Endothelial cell of hepatic sinusoid (primary cell): ENCODE results near the gene PRKCE.

Experiments
- in situ Hi-C: cut with HindIII; loops from 2 replicates; pipeline ENCODE4 v1.10.0; 2017; ENCODE audit warnings: low sequenced_read_pairs

Gene PRKCE

GRCh38 chr2:45651415-45652089, at the start of gene PRKCE:
PRKCE (plus strand) TSS chr2:45651675.
- in situ Hi-C loops, result no loop called here

GRCh38 chr2:45602624-45603023, 48.9 kb upstream of the PRKCE start:
- in situ Hi-C loops, result no loop called here

GRCh38 chr2:45605116-45605515, 46.4 kb upstream of the PRKCE start:
- in situ Hi-C loops, result no loop called here

GRCh38 chr2:45606796-45607195, 44.7 kb upstream of the PRKCE start:
- in situ Hi-C loops, result no loop called here

GRCh38 chr2:45607701-45608100, 43.8 kb upstream of the PRKCE start:
- in situ Hi-C loops, result no loop called here

GRCh38 chr2:45610281-45611019, 41.0 kb upstream of the PRKCE start:
- in situ Hi-C loops, result no loop called here

- in situ Hi-C loops, result no loop called here
These were observed 40.2 kb upstream of the PRKCE start, which contains the start of gene SRBD1 for GRCh38 chr2:45611020-45611859. SRBD1 (minus strand) TSS chr2:45611267; CDS start chr2:45605441, 5,826 bp downstream.

- in situ Hi-C loops, result no loop called here
These were observed 39.2 kb upstream of the PRKCE start for GRCh38 chr2:45612285-45612684.

- in situ Hi-C loops, result no loop called here
These were observed 38.7 kb upstream of the PRKCE start for GRCh38 chr2:45612731-45613130.

- in situ Hi-C loops, result no loop called here
These were observed 37.1 kb upstream of the PRKCE start for GRCh38 chr2:45614330-45614729.

GRCh38 chr2:45614871-45615415, 36.5 kb upstream of the PRKCE start:
- in situ Hi-C loops, result no loop called here

GRCh38 chr2:45616658-45617411, 34.6 kb upstream of the PRKCE start:
- in situ Hi-C loops, result no loop called here

GRCh38 chr2:45617496-45617895, 34.0 kb upstream of the PRKCE start:
- in situ Hi-C loops, result no loop called here

- in situ Hi-C loops, result no loop called here
These were observed 29.0 kb upstream of the PRKCE start for GRCh38 chr2:45622336-45623075.

- in situ Hi-C loops, result no loop called here
These were observed 28.4 kb upstream of the PRKCE start for GRCh38 chr2:45623098-45623497.

- in situ Hi-C loops, result no loop called here
These were observed 25.7 kb upstream of the PRKCE start for GRCh38 chr2:45625824-45626223.

GRCh38 chr2:45626387-45627221, 24.9 kb upstream of the PRKCE start:
- in situ Hi-C loops, result no loop called here

- in situ Hi-C loops, result no loop called here
These were observed 23.6 kb upstream of the PRKCE start for GRCh38 chr2:45627911-45628310.

- in situ Hi-C loops, result no loop called here
These were observed 21.5 kb upstream of the PRKCE start for GRCh38 chr2:45629971-45630370.
